VCaP (cell line): ENCODE data around the gene CCDC14.
A peak's percentile ranks its signal among the peaks of the same experiment; 100 is the strongest.
"Not testable (repeated sequence)": the region's sequence is repeated elsewhere in the genome, so short reads cannot be mapped to it uniquely, and the experiment has no call there.

Experiments
- H3K27ac ChIP-seq: fragments of 450-650 bp; 2 replicates; pipeline ENCODE4 v1.5.1; 2017
- TF ChIP-seq, protein P1 (sequence below): fragments of 450-650 bp; conservative IDR thresholded peaks from 2 replicates; pipeline ENCODE4 v1.5.1; 2017; ENCODE audit warnings: mild to moderate bottlenecking, moderate library complexity

The CCDC14 gene

DNA sequence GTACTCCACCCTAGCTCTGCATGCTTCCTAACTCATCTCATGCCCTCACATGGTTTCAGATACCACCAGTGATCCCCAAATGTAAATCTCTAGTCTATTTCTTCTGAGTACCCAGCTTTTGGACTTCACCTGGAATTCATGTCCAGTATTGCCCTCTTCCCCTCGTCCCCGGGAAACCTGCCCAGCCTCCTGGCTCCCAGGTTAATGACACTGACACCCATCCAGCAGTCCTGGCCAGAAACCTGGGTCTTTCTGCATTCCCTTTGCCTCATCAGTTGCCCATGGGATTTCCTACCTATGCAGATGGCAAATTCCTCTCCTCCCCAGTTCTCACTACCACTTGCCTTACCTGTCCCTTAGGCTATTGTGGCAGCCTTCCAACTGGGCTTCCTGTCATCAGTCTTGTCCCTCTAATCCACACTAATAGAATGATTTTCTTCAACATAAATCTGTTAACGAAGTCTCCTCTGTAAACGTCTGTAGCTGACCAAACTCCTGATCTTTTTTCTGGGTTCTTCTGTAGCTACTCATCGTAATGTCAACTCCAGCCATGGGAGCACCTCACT, 61.6 kb downstream of the CCDC14 start:
- H3K27ac ChIP-seq = no peak overlapping the region
- TF ChIP-seq, protein P1, sequence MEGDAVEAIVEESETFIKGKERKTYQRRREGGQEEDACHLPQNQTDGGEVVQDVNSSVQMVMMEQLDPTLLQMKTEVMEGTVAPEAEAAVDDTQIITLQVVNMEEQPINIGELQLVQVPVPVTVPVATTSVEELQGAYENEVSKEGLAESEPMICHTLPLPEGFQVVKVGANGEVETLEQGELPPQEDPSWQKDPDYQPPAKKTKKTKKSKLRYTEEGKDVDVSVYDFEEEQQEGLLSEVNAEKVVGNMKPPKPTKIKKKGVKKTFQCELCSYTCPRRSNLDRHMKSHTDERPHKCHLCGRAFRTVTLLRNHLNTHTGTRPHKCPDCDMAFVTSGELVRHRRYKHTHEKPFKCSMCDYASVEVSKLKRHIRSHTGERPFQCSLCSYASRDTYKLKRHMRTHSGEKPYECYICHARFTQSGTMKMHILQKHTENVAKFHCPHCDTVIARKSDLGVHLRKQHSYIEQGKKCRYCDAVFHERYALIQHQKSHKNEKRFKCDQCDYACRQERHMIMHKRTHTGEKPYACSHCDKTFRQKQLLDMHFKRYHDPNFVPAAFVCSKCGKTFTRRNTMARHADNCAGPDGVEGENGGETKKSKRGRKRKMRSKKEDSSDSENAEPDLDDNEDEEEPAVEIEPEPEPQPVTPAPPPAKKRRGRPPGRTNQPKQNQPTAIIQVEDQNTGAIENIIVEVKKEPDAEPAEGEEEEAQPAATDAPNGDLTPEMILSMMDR = no peak

DNA sequence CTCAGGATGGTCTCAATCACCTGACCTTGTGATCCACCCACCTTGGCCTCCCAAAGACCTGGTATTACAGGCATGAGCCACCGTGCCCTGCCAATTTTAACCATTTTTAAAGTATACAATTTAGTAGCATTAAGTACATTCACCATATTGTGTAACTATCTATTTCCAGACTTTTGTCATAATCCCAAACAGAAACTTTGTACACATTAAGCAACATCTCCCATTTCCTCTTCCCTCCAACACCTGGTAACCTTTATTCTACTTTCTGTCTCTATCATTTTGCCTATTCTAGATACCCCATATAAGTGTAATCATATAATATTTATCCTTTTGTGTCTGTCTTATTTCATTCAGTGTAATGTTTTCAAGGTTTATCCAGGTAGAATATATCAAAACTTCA, 68.0 kb downstream of the CCDC14 start:
- TF ChIP-seq, protein P1 = no peak
- no peak overlapping the region for H3K27ac ChIP-seq

DNA sequence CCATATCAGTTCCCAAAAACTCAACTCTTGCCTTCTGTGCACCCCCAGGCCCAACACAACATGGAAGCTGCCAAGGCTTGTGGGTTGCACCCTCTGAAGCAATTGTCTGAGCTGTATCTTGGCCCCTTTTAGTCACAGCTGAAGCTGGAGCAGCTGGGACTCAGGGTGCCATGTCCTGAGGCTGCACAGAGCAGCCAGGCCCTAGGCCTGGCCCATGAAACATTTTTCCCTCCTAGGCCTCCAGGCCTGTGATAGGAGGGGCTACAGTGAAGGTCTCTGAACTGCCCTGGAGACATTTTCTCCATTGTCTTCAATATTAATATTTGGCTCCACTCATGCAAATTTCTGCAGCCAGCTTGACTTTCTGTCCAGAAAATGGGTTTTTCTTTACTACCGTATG, 68.8 kb downstream of the CCDC14 start:
- no peak overlapping the region for H3K27ac ChIP-seq
- TF ChIP-seq, protein P1 = no peak

DNA sequence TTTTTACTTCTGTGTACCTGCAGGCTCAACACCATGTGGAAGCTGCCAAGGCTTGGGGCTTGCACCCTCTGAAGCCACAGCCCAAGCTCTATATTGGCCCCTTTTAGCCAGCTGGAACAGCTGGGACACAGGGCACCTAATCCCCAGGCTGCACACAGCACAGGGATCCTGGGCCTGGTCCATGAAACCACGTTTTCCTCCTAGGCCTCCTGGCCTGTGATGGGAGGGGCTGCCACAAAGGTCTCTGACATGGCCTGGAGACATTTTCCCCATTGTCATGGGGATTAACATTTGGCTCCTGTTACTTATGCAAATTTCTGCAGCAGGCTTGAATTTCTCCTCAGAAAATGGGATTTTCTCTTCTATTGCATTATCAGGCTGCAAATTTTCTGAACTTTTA, 70.0 kb downstream of the CCDC14 start:
- not testable (repeated sequence) for H3K27ac ChIP-seq

DNA sequence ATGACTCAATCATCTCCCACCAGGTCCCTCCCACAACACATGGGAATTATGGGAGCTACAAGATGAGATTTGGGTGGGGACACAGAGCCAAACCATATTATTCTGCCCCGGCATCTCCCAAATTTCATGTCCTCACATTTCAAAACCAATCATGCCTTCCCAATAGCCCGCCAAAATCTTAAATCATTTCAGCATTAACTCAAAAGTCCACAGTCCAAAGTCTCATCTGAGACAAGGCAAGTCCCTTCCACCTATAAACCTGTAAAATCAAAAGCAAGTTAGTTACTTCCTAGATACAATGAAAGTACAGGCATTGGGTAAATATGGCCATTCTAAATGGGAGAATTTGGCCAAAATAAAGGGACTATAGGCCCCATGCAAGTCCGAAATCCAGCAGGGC, 70.9 kb downstream of the CCDC14 start:
- not testable (repeated sequence) for H3K27ac ChIP-seq

DNA sequence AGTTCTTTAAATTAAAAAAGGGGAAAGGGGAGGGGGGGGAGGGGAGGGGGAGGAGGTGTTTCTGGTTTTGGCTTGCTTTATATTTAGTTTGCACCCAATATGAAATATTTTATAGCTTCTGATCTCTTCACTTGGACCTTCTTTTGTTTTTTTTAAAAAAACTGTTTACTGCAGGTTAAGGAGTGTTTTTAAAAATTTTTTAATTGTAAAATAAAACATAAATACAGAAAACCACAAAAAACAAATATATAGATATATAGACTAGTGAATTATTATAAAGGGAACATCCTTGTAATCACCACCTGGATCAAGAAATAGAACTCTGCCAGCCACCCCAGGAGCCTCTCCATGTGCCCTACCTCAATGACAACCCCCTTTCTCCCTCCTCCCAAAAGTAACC, 76.0 kb downstream of the CCDC14 start:
- H3K27ac ChIP-seq = no peak overlapping the region
- TF ChIP-seq, protein P1 = no peak

DNA sequence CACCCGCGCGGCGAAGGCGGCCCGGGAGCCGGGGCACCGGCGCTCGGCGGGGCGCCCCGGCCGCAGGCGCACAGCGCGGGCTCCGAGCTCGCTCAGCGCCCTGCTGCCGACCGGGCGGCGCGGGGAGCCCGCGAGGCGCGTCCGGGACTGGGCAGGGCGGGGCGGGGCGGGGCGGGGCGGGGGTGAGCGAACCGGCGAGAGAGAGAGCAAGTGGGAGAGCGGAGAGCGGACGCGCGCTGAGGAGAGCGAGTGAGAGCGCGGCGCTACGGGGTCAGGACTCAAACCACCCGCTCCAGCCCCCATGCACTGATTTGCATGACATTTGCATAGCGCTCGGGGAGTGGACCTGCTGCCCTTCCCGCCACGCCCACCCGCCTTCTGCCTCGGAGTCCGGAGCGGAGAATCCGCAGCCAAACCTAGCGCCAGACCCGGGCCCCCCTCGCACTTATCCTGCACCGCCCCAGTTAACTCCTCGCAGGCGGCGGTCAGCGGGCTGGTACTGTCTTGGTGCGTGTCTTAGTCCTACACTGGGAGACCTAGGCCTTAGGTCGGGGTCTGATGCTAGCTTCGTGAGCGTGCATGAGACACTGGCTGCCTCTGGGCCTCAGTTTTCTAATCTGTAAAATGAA, 76.7 kb downstream of the CCDC14 start, which contains the start of gene MYLK:
TSS of gene MYLK (minus strand) at position 130 of the 629 bp plus-strand sequence. CDS start 90,491 bp downstream, outside the sequence.
- peak within 1 kb of the TSS; percentile 57; the same call in 1 of the 2 replicates for H3K27ac ChIP-seq

DNA sequence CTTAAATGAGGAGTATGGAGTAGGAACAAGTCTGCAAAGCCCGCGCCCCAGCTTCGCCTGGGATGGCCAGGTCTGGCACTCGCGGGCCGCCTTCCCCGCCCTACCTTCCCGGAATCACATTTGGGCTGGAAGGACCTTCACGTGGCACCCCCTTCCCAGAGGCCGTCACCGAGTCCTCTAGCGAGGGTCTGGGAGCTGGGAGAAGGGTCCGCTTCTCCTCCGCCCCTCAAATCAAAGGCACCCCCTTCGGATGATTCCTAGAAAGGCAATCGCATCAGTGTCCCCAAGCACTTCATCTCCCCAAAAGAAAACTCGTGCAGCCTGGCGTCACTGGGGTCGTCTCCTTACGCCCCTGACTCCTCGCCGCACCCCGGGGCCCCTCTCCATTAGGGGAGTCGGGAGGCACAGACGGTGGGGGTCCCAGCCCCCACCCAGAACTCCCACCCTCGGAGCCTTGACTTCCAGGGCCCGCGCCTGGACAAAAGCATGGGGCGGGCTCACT, 77.3 kb downstream of the CCDC14 start:
- TF ChIP-seq, protein P1 = no peak
- peak overlapping the region; percentile 57; the same call in 1 of the 2 replicates for H3K27ac ChIP-seq

More for the DNA sequence above, 76.7 kb downstream of the CCDC14 start, which contains the start of gene MYLK:
- TF ChIP-seq, protein P1 = 0 out of 2 replicates have a peak, but pooled peaks have one; percentile 6
